ENCODE measurements around the gene RCSD1.

The RCSD1 gene

GRCh38 chr1:167693425-167694045 is 63.5 kb downstream of the RCSD1 start:
- no peak for DNase-seq (ENCODE audit: low read depth)

GRCh38 chr1:167694691-167695090 is 64.7 kb downstream of the RCSD1 start:
- DNase-seq (ENCODE audit: low read depth), result no peak

- no peak for DNase-seq (ENCODE audit: low read depth)
These were observed 65.1 kb downstream of the RCSD1 start for GRCh38 chr1:167695147-167695546.

GRCh38 chr1:167695756-167696561 is 65.9 kb downstream of the RCSD1 start:
- no peak for DNase-seq (ENCODE audit: low read depth)

GRCh38 chr1:167697667-167698141 is 67.7 kb downstream of the RCSD1 start:
- no peak for DNase-seq (ENCODE audit: low read depth)

- DNase-seq (ENCODE audit: low read depth), result no peak
These were observed 68.3 kb downstream of the RCSD1 start for GRCh38 chr1:167698313-167698712.

GRCh38 chr1:167701510-167701909 is 71.5 kb downstream of the RCSD1 start:
- DNase-seq (ENCODE audit: low read depth), result no peak

GRCh38 chr1:167703557-167703956 is 73.5 kb downstream of the RCSD1 start:
- no peak for DNase-seq (ENCODE audit: low read depth)

GRCh38 chr1:167704715-167705114 is 74.7 kb downstream of the RCSD1 start:
- DNase-seq (ENCODE audit: low read depth), result no peak

- DNase-seq (ENCODE audit: low read depth), result no peak
These were observed 75.2 kb downstream of the RCSD1 start for GRCh38 chr1:167705250-167705649.

GRCh38 chr1:167706363-167706762 is 76.3 kb downstream of the RCSD1 start:
- no peak for DNase-seq (ENCODE audit: low read depth)

- no peak for DNase-seq (ENCODE audit: low read depth)
These were observed 77.2 kb downstream of the RCSD1 start for GRCh38 chr1:167706931-167707877.

- DNase-seq (ENCODE audit: low read depth), result no peak
These were observed 77.9 kb downstream of the RCSD1 start for GRCh38 chr1:167707942-167708341.

- DNase-seq (ENCODE audit: low read depth), result no peak
These were observed 78.9 kb downstream of the RCSD1 start for GRCh38 chr1:167708940-167709389.

- no peak for DNase-seq (ENCODE audit: low read depth)
These were observed 80.8 kb downstream of the RCSD1 start for GRCh38 chr1:167710836-167711235.

GRCh38 chr1:167711797-167712196 is 81.8 kb downstream of the RCSD1 start:
- DNase-seq (ENCODE audit: low read depth), result no peak

GRCh38 chr1:167713330-167714081 is 83.5 kb downstream of the RCSD1 start:
- DNase-seq (ENCODE audit: low read depth), result peak; percentile 38

GRCh38 chr1:167714098-167714438 is 84.0 kb downstream of the RCSD1 start:
- DNase-seq (ENCODE audit: low read depth), result no peak

- peak; percentile 77 for DNase-seq (ENCODE audit: low read depth)
These were observed 84.6 kb downstream of the RCSD1 start for GRCh38 chr1:167714439-167715156.

- DNase-seq (ENCODE audit: low read depth), result peak; percentile 81
These were observed 85.3 kb downstream of the RCSD1 start for GRCh38 chr1:167715157-167715999.

Data from amniotic epithelial cell (primary cell).